ENCODE measurements around the gene DNAH11.

GRCh38 chr7:21675255-21675654 is 132.4 kb downstream of the DNAH11 start:
- TF ChIP-seq CTCF (IDR thresholded peaks at IDR 0.05) = no peak
- TF ChIP-seq POLR2A (IDR thresholded peaks at IDR 0.05) = no peak
